ENCODE results near the gene ZFP1. TPM values are rescaled to one million over a fixed set of nuclear protein-coding genes. Genes with fewer than 3 reads are reported as not detected.
A peak's percentile ranks its signal among the peaks of the same experiment; 100 is the strongest.

The ZFP1 gene
- polyA plus RNA-seq, 1 of the 3 experiments (the other 2 are of a cell fraction): 3.0 TPM

DNA sequence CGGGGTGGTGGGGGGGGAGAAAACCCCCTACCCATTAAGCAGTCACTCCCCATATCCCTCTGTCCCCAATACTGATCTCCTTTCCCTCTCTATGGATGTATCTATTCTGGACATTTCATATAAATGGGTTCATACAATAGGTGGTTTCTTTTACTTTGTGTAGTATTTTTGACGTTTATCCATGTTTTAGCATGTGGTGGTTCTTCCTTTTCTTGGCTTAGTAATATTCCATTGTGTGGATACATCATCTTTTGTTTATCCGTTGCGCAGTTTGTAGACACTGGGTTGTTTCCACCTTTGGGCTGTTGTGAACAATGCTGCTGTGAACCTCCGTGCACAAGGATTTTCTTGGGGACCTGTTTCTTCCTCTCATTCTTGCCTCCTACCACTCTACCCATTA lies 44.3 kb upstream of the ZFP1 start:
- no peak overlapping the region for H3K4me3 ChIP-seq (ENCODE audit: low read depth in 2 of 2, low read length in 1 of 2)
- no peak for DNase-seq
- peaks cover 39 to 54% of the 10 kb centered on the region in 2 experiments; a peak in 3 of 4 replicates for H3K4me1 ChIP-seq (ENCODE audit: control insufficient read depth in 1 of 2, insufficient read depth in 2 of 2, low read depth in 1 of 2, low read length in 1 of 2)
- peak overlapping the region in 1 of 2 experiments; percentile 97; a peak in 1 of 4 replicates for H3K27ac ChIP-seq (ENCODE audit: low read depth in 2 of 2, low read length in 1 of 2)
- H2AFZ ChIP-seq (ENCODE audit: low read depth): no peak overlapping the region
- H3K4me2 ChIP-seq: no peak overlapping the region
- WGBS (ENCODE audit: low lambda C conversion rate): 94% methylated on average over 5 of the region's 5 CpGs
- 0 out of 2 replicates have a peak, but pooled peaks cover 11% of the 10 kb centered on the region for H3K79me2 ChIP-seq (ENCODE audit: insufficient read depth)
- ChIA-PET CTCF (interaction anchor here (2.8 kb wide), 1 partner anchor 105 kb away, joined by 28 read pairs; the partner anchor contains the start of gene ZNRF1), POLR2A (no interaction called here)
- peaks cover 4% of the 10 kb centered on the region for H3F3A ChIP-seq (replicated peaks; ENCODE audit: insufficient read depth)
- H3K9me2 ChIP-seq: no peaks in the 10 kb centered on the region
- TF ChIP-seq, protein P1, sequence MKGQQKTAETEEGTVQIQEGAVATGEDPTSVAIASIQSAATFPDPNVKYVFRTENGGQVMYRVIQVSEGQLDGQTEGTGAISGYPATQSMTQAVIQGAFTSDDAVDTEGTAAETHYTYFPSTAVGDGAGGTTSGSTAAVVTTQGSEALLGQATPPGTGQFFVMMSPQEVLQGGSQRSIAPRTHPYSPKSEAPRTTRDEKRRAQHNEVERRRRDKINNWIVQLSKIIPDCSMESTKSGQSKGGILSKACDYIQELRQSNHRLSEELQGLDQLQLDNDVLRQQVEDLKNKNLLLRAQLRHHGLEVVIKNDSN (IDR thresholded peaks at IDR 0.05; ENCODE audit: borderline replicate concordance, low read depth): no peak
- TF ChIP-seq ELF1 (IDR thresholded peaks at IDR 0.05) (no peak), MXI1 (IDR thresholded peaks at IDR 0.05; ENCODE audit: low read depth, low read length) (no peak), MEF2A (IDR thresholded peaks at IDR 0.05; ENCODE audit: borderline replicate concordance, low read depth) (no peak), JUND (IDR thresholded peaks at IDR 0.05) (no peak), TCF12 (IDR thresholded peaks at IDR 0.05) (no peak), PBX3 (IDR thresholded peaks at IDR 0.05) (no peak), RXRA (IDR thresholded peaks at IDR 0.05; ENCODE audit: borderline replicate concordance, low read depth) (no peak), NFIC (IDR thresholded peaks at IDR 0.05; ENCODE audit: borderline replicate concordance) (no peak), CTCF (IDR thresholded peaks at IDR 0.05) (no peak), POLR2AphosphoS5 (IDR thresholded peaks at IDR 0.05; ENCODE audit: low read depth, low read length) (no peak)
- H3K36me3 ChIP-seq (replicated peaks in 1 of 2; ENCODE audit: control insufficient read depth in 1 of 2, insufficient read depth in 2 of 2, low read length in 1 of 2): no peaks in the 10 kb centered on the region
- no peak overlapping the region for H3K9ac ChIP-seq
- H3K27me3 ChIP-seq (ENCODE audit: insufficient read depth): no peaks in the 10 kb centered on the region
- H4K20me1 ChIP-seq (ENCODE audit: insufficient read depth): peaks cover 10% of the 10 kb centered on the region; the same call in 1 of the 2 replicates
- H3K9me3 ChIP-seq: no peaks in the 10 kb centered on the region

- no peak for TF ChIP-seq GATA2 (CRISPR knock-in tag; IDR thresholded peaks at IDR 0.05)
- TF ChIP-seq EP300 (IDR thresholded peaks at IDR 0.05; ENCODE audit: borderline replicate concordance in 1 of 2, low read depth in 1 of 2, low read length in 1 of 2): no peak
- TF ChIP-seq, protein P2, sequence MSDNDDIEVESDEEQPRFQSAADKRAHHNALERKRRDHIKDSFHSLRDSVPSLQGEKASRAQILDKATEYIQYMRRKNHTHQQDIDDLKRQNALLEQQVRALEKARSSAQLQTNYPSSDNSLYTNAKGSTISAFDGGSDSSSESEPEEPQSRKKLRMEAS (IDR thresholded peaks at IDR 0.05; ENCODE audit: low read depth): no peak
- TF ChIP-seq TEAD4 (IDR thresholded peaks at IDR 0.05; ENCODE audit: borderline replicate concordance, insufficient read depth): no peak
- no peak for TF ChIP-seq GABPA (IDR thresholded peaks at IDR 0.05; ENCODE audit: low read depth)
- TF ChIP-seq FOXJ3 (CRISPR knock-in tag; IDR thresholded peaks at IDR 0.05): no peak
- Histone ChIP-seq H3K36me3 (replicated peaks in 1 of 2; ENCODE audit: control insufficient read depth in 1 of 2, insufficient read depth in 2 of 2, low read length in 1 of 2) (no peaks in the 10 kb centered on the region), H3K27ac (ENCODE audit: low read depth in 2 of 2, low read length in 1 of 2) (peak overlapping the region in 1 of 2 experiments; percentile 97; a peak in 2 of 4 replicates), H3K9ac (no peak overlapping the region), H3K4me1 (ENCODE audit: control insufficient read depth in 1 of 2, insufficient read depth in 2 of 2, low read depth in 1 of 2, low read length in 1 of 2) (peaks cover 39 to 54% of the 10 kb centered on the region in 2 experiments; a peak in 3 of 4 replicates), H4K20me1 (ENCODE audit: insufficient read depth) (peaks cover 4% of the 10 kb centered on the region; the same call in 1 of the 2 replicates), H3K9me3 (no peaks in the 10 kb centered on the region), H3K9me2 (no peaks in the 10 kb centered on the region), H3K79me2 (ENCODE audit: insufficient read depth) (0 out of 2 replicates have a peak, but pooled peaks cover 11% of the 10 kb centered on the region), H3K27me3 (ENCODE audit: insufficient read depth) (no peaks in the 10 kb centered on the region), H3F3A (replicated peaks; ENCODE audit: insufficient read depth) (peaks cover 11% of the 10 kb centered on the region), H3K4me3 (ENCODE audit: low read depth in 2 of 2, low read length in 1 of 2) (no peak overlapping the region), H3K4me2 (no peak overlapping the region), H2AFZ (ENCODE audit: low read depth) (no peak overlapping the region)
- ChIA-PET POLR2A (interaction anchor here (1.0 kb wide), 1 partner anchor 16 kb away, joined by 4 read pairs; no protein-coding TSS in a partner anchor), CTCF (interaction anchor here (0.7 to 2.8 kb wide), 6 partner anchors 8 to 120 kb away, joined by 3 to 28 read pairs (median 4); partner anchors contain the start of genes WDR59 and ZNRF1)
- DNase-seq: peak; percentile 16
- 100% methylated on average over 6 of the region's 11 CpGs for WGBS (ENCODE audit: low lambda C conversion rate)
Measured at GRCh38 chr16:75104836-75105235, 43.5 kb upstream of the ZFP1 start.

Measured in SK-N-SH (cell line).